HG02885 (cell line): ENCODE data around the gene ONECUT1.

Source experiments
- ATAC-seq: cut with Tn5 transposase; IDR thresholded peaks from one replicate; pipeline ENCODE4 v1.9.1; 2021; ENCODE audit warnings: mild to moderate bottlenecking; ENCODE audit not compliant: unreplicated experiment, poor library complexity

The ONECUT1 gene

GRCh38 chr15:52783929-52784798 is 6.0 kb downstream of the ONECUT1 start:
- ATAC-seq: no peak

- ATAC-seq: no peak
These were observed 6.8 kb downstream of the ONECUT1 start for GRCh38 chr15:52783191-52783829.

DNA sequence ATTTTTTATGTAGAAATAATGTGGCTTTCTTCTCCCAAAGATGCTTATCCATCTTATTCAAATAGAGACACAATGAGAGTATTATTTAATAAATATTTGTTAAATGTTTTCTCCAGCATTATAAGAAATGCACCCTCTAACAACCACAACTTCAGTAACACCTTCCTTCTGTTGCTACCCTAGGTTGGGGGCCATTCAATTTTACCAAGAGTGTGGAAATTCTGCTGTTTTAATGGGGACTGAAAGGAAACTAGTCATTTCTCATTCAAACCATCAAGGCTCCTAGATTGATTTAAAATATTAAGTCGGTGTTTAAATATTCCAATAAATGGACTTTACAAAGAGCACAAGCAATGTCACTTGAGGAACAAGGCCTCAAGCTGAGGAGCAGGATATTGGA is 7.6 kb downstream of the ONECUT1 start:
- ATAC-seq: no peak

GRCh38 chr15:52780172-52780980 is 9.8 kb downstream of the ONECUT1 start:
- peak; percentile 75 for ATAC-seq

DNA sequence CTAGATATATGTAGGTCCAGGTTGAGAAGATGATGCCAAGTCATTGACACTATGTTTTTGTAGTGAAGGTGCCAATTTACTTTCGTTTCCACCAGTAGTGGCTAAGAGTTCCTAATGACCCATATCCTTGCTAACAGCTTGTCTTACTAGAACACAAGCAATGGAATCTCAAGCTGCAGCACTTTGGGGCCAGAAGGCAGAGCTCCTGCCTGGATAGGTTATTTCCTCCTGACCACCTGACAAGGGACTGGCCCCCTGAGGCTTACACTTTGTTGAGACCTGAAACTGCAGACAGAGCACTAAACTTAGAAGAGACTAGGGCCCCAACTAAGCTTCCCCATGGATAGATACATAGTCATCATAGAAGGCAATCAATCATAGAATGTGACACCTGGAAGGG is 11.7 kb downstream of the ONECUT1 start:
- no peak for ATAC-seq

DNA sequence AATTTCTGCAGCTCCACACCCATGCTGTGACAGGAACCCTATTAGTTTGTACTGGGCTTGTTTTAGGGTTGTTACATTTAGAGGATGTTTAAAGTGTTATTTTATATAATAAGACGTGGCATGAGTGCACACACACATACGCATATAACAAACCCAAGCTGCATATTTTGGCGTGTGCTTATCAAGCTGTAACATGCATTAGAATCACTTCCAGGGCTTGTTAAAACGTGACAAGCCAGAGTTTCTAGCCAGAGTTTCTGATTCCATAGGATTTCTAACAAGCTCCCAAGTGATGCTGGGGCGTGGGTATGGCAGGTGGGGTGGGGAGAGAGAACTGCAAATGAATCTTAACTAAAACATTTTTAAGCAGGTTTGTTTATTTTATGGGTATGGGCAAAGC is 17.4 kb downstream of the ONECUT1 start:
- no peak for ATAC-seq

- no peak for ATAC-seq
These were observed 24.4 kb downstream of the ONECUT1 start for GRCh38 chr15:52765785-52766184.

GRCh38 chr15:52764731-52765130 is 25.4 kb downstream of the ONECUT1 start:
- ATAC-seq: no peak

DNA sequence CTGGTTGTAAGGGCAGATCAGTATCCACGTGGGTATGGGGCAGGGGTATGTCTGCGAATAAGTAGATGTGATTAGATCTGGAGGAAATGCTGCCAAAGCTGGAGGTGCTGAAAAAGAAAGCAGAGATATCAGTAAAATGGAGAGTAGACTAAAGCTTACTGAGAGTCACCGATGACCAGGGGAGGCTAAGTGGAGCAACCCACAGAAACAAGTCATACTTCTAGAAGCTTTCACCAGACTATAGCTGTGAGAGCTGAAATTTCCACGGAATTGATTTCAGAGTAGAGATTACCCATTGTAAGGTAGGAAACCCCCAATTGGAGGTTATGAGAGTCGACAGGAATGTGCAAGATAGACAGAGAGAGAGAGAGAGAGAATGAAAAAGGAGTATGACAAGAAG is 27.5 kb downstream of the ONECUT1 start:
- no peak for ATAC-seq

DNA sequence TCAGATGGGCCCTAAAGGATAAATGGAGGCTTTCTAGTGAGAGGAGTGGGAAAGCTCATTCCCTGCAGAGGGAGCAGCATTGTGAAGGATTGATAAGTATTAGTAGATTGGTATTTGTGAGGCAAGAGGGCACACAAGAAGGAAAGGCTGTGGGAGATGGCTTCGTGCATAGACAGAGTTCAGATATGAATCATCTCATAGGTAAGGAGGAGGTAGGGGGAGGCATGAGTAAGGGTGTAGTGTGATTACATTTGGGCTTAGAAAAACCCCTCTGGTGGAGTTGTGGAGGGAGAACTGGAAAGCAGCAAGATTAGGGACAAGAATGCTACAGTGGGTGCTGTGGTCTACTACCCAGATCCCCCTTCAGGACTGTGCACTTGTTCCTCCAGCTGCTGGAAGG is 29.6 kb downstream of the ONECUT1 start:
- ATAC-seq: no peak

DNA sequence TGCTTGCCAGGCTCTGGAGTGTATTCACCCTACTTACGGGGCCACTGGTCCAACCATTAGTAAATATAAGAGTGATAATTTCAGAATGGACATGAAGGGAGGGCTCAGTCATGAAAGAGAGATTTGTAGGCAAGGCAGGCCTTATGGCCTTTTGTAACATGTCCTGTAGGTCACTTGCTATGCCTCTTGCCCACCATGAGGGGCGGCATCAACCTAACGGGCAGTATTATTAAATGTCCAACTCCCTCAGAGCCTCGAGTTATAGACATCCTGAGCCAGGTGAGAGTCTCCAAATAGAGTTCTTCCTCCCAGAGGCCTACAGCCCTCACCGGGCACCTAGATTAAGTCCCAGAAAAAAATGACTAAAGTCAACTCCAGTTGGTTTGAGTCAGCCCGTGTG is 30.2 kb downstream of the ONECUT1 start:
- ATAC-seq: no peak

DNA sequence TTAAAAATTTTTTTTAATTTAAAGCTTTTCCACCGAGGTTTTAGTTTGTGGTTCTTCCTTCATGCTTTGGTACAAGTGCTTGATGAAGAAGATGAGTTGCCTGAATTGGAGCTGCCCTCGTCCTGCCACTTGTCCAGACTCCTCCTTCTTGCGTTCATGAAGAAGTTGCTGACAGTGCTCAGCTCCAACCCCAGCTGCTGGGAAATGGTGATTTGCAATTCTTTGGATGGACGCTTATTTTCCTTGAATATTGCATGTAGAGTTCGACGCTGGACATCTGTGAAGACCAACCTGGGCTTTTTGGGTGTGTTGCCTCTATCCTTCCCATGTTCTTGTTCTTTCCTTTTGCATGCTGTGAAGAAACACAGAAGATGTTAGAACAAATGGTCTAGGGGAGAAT is 32.6 kb downstream of the ONECUT1 start:
- ATAC-seq: no peak

DNA sequence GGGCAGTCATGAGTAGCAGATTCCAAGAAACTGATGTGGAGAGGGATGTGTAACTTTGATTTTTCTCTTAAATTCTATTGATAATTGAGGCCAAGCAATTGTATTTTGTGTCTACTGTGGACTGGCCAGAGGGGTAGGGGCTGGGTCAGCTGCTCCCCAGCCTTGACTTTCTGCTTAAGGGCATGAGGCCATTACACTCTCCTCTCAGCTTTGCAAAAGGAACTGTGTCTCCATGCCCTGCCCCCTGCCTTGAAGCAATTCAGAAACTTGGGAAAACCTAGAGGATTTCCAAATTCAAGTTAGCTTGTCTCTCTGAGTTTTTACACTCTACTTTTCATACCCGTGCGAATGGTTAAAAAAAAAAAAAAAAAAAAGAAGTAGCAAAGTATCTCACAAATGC is 38.6 kb downstream of the ONECUT1 start:
- no peak for ATAC-seq

GRCh38 chr15:52749258-52749657 is 40.9 kb downstream of the ONECUT1 start:
- peak; percentile 73 for ATAC-seq

DNA sequence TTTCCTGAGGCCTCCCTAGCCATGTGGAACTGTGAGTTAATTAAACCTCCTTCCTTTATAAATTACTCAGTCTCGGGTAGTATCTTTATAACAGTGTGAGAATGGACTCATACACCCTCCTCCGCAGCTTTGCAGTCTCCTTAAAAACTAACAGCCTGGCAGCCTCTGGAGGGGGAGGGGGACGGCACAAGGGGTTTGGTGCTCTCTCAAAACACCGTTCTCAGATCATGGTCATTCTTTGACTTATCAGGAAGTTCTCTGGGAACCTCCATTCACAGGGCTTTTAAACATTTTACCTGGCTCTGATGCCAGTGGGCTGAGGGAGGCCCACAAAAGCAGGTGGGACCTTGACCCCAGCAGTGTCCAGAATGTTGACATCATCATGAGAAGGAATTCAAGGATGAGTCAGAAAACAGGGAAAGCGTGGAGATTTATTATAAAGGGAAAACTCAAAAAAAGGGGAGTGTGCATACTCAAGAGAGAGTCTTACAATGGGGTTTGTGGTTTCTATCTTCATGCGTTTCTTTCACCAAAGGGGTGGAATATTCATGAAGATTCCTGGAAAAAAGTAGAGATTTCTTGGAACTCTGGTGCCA is 43.9 kb downstream of the ONECUT1 start:
- ATAC-seq: no peak

DNA sequence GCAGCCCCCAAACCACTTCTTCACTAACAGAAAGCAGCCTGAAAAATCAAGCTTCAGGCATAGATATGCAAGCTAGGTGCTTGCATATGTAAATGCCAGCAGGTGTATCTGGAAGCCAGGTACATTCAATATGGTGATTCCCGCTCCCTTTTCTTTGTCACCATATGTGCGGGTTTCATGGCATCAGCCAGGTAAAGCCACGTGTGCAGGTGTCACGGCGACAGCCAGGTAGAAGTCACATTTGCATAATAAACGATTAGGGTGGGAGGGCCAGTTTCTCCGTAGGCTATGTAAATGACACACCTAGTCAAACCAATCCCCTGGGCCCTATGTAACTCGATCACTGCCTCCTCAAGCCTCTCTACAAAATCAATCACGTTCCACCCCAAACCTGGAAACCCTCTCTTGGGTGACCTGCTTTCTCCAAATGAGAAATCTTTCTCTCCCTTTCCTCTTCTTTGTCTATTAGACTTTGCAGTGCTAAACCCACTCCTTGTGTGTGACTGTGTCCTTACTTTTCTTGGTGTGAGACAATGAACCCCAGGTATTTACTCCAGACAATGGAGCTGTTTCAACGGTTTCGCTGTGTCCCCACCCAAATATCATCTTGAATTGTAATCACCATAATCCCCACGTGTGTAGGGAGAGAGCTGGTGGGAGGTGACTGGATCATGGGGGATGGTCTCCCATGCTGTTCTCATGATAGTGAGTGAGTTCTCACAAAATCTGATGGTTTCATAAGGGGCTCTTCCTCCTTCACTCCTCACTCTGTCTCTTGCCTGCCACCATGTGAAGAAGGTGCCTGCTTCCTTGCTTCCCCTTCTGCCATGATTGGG is 44.6 kb downstream of the ONECUT1 start:
- ATAC-seq: no peak

GRCh38 chr15:52738311-52738710 is 51.8 kb downstream of the ONECUT1 start:
- no peak for ATAC-seq

- ATAC-seq: no peak
These were observed 52.4 kb downstream of the ONECUT1 start for GRCh38 chr15:52737720-52738119.

DNA sequence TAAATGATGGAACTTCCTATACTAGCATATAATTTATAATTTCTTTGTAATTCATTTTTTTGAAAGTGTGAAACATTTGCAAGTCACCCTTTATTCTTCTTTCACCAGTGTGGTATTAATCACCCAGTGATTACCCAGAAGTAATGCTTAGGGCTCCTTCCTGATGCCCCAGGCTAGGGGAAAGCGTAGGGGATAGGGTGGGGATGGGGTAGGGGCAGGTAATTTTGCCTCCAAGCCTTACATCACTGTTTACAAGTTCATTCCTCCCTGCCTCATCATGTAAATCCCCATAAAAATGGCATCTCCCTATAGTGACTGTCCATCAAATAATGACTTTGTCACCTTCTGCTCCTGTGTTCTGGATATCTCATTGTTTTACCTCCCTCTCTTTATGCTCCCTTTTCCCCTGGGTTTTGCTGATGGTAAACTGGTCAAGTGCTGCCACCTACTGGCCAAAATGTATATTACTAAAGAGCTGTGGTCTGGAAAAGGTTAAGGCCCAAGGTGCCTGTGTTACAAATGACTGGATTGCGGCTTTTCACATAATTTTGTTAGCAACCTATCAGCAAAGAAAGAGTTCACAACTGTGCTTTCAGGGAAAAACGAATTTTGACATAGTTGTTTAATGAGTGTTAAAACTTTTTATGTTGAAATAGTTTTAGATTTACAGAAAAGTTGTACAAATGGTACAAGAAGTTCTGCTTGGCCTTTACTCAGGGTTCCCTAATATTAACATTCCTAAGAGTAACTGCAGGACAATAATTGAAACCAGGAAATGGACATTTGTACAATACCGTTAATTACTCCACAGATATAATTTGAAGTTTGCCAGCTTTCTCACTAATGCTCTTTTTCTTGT is 54.7 kb downstream of the ONECUT1 start:
- ATAC-seq: peak; percentile 83
